HAP-1 (cell line): ENCODE measurements around the gene MIS18A.
A peak's percentile ranks its signal among the peaks of the same experiment; 100 is the strongest.

Source experiments
- DNase-seq, 2 experiments: peaks; one replicate each; pipeline ENCODE4 v3.0.0-alpha.2; 2016 to 2020; ENCODE audit warnings: low spot score in 2 of 2
- H3K27me3 ChIP-seq: fragments of 250-450 bp; sonication (Bioruptor Pico); 2 replicates; pipeline ENCODE4 v1.5.1; 2020; ENCODE audit warnings: low read depth, mild to moderate bottlenecking, moderate library complexity
- H3K36me3 ChIP-seq: fragments of 250-450 bp; sonication (Bioruptor Pico); replicated peaks from 2 replicates; pipeline ENCODE4 v1.5.1; 2020; ENCODE audit warnings: mild to moderate bottlenecking
- H3K4me1 ChIP-seq: fragments of 250-450 bp; sonication (Bioruptor Pico); 2 replicates; pipeline ENCODE4 v1.5.1; 2020; ENCODE audit warnings: mild to moderate bottlenecking
- H3K4me3 ChIP-seq: fragments of 250-450 bp; sonication (Bioruptor Pico); 2 replicates; pipeline ENCODE4 v1.5.1; 2020; ENCODE audit warnings: mild to moderate bottlenecking, moderate library complexity
- H3K9me3 ChIP-seq: fragments of 250-450 bp; sonication (Bioruptor Pico); 2 replicates; pipeline ENCODE4 v1.5.1; 2020; ENCODE audit warnings: mild to moderate bottlenecking, moderate library complexity
- in situ Hi-C: fragments of 300-500 bp; cut with MboI; formaldehyde crosslinking; loops from 3 replicates; pipeline ENCODE4 v1.14.3; 2020; ENCODE audit warnings: low sequenced_read_pairs, inconsistent platforms, mixed read lengths

The MIS18A gene, protein sequence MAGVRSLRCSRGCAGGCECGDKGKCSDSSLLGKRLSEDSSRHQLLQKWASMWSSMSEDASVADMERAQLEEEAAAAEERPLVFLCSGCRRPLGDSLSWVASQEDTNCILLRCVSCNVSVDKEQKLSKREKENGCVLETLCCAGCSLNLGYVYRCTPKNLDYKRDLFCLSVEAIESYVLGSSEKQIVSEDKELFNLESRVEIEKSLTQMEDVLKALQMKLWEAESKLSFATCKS

DNA sequence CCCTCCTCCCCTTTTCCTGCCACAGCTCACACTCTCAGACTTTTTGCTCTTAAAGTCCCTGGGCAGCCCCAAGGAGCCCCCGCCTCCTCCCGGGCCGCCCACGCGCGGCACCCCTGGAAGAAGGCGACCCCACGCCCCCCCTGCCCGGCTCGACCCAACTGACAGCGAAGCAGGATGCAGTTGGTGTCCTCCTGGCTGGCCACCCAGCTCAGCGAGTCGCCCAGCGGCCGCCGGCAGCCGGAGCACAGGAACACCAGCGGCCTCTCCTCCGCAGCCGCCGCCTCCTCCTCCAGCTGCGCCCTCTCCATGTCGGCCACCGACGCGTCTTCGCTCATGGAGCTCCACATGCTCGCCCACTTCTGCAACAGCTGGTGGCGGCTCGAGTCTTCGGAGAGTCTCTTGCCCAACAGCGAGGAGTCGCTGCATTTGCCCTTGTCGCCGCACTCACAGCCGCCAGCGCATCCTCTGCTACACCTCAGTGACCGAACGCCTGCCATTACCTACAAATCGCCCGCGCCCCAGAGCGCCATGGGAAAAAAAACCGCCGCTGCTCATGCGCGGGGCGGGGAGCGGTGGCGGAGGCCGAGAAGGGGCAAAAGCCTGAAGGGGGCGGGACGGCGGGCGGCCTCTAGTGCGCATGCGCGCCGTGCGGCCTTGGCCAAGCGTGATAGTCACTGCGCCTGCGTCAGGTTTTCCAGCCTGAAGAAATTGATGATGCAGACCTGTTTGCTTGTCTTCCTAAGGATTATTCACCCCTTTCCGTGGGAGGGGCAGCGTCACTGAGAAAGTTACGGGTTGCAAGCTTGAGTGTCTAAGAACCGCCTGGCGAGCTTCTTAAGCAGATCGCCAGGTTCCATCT lies at the start of gene MIS18A:
Gene MIS18A, minus strand, starts transcription at position 532 of the 859 bp plus-strand sequence. Its CDS starts 35 bp downstream, at position 497.
- H3K36me3 ChIP-seq, result peaks cover 15% of the 10 kb centered on the region
- no peaks in the 10 kb centered on the region for H3K9me3 ChIP-seq
- in situ Hi-C loops, result no loop called here
- H3K4me3 ChIP-seq, result peak within 1 kb of the TSS; percentile 98
- DNase-seq, result peak; percentile 87 to 97
- H3K4me1 ChIP-seq, result peaks cover 9% of the 10 kb centered on the region; the same call in 1 of the 2 replicates
- no peaks in the 10 kb centered on the region for H3K27me3 ChIP-seq

DNA sequence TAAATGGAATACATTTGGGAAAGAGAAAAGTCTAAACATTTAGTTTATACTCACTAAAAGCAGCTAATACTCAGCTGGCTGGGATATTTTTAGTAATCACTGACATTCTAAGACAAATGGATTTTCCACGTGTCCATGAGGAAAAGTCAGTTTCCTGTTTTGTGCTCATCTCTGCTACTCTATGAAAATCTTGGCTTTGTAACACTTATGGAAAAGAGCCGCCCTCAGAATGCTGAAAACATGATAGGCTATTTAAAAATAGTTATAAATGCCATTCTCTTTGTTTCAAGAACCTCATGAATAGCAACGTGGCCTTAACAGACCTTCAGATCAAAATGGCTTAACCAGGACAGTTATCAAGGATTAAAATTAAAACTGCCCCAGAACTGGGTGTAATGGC lies 49.7 kb upstream of the MIS18A start:
- no peak for DNase-seq
- H3K4me3 ChIP-seq, result no peak overlapping the region
- in situ Hi-C loops, result no loop called here
- no peaks in the 10 kb centered on the region for H3K4me1 ChIP-seq
- no peaks in the 10 kb centered on the region for H3K27me3 ChIP-seq
- no peaks in the 10 kb centered on the region for H3K9me3 ChIP-seq
- peaks cover 85% of the 10 kb centered on the region for H3K36me3 ChIP-seq

DNA sequence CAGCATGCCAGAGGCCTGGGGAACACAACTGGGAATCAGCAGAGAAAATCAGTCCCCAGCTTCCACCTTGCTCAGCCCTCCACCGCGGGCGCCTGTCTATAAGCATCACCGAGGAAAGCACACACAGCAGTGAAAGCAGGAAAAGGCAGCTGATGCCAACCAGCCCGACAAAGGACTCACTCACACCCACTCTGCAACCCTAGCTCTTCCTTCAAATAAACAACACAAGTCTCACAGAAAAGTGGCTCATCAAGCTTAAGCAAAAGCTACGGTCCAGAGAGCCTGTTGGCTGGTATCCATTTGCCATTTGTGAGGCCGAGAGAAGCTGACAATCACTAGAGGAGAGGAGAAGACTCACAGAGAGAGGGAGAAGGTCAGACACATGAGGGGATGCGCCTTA lies 46.9 kb upstream of the MIS18A start:
- Histone ChIP-seq H3K36me3 (peaks cover 88% of the 10 kb centered on the region), H3K27me3 (no peaks in the 10 kb centered on the region), H3K9me3 (no peaks in the 10 kb centered on the region), H3K4me3 (no peak overlapping the region), H3K4me1 (no peaks in the 10 kb centered on the region)
- no peak for DNase-seq
- in situ Hi-C loops, result no loop called here

DNA sequence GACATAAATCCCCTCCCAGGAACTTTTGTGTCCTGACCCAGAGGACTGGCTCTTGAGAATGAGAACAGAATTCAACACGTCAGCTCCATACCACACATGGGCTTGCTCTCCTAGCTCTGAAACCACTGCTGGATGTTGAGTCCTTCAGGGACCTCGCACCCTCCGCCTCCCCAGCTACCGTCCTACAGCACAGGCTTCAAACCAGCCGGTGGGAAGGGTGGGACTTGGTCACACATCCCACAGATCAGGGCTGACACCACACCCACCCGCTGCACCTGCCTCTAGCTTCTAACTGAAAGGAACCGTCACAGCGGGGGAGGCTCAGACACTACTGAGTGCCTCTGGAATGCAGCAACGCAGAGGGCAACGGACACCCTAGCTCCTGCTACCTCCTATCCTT lies 43.8 kb upstream of the MIS18A start:
- Histone ChIP-seq H3K4me3 (no peak overlapping the region), H3K4me1 (no peaks in the 10 kb centered on the region), H3K36me3 (peaks cover 100% of the 10 kb centered on the region), H3K27me3 (no peaks in the 10 kb centered on the region), H3K9me3 (no peaks in the 10 kb centered on the region)
- in situ Hi-C loops, result no loop called here
- no peak for DNase-seq

DNA sequence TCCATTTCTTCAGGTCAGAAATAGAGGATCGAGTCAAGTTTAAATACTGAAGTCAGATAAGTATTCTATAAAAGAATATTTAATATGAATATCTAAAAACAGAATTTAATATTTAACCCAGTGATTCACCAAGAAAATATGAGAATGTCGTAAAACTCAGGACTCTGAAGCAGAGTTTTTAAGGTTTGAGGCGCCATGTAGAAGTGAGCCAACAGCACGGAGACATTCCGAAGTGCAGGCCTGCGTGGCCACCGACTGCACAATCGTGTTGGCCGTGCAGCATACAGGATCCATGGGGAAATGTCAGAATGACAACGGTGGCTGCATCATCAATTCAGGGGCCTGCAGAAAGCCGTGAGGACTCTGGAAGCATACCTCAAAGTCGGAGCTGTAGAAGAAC lies 43.3 kb upstream of the MIS18A start:
- Histone ChIP-seq H3K4me1 (no peaks in the 10 kb centered on the region), H3K27me3 (no peaks in the 10 kb centered on the region), H3K36me3 (peaks cover 100% of the 10 kb centered on the region), H3K9me3 (no peaks in the 10 kb centered on the region), H3K4me3 (no peak overlapping the region)
- DNase-seq, result no peak
- in situ Hi-C loops, result no loop called here

DNA sequence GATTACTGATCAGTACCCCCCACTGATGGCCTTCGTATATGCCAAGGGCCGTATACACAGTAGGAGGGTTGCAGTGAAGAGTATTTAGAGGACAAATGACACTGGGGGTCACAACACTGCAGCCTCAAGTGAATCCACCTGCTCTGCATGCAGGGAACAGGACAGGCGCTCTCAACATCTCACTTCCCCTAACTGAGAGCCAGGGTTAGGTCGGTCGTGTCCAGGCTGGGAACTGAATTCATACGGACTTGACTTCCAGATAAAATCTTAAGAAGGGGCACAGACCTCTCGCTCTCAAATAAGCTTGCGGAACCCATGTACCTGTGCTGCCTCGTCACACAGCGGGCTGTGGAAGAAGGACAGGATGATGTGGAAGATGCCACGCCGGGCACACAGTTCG lies 42.6 kb upstream of the MIS18A start:
- in situ Hi-C loops, result no loop called here

DNA sequence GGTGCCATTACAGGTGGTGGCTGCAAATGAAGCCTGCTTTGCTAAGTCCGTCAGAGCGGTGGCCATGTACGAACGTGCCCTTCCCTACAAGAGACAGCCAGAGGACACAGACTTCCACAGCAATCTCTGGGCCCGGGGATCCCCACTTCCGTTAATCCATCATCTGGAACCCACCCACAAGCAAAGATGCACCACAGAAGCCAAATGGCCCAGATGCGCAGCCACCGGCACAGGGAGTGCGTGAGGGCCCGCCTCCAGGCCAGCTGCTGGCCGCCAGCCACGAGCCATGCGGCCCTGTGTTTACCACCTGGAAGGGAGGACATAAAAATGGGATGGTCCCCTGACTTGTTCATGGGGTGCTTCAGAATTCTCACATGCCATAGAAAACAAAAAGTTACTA lies 41.9 kb upstream of the MIS18A start:
- Histone ChIP-seq H3K4me1 (no peaks in the 10 kb centered on the region), H3K36me3 (peaks cover 100% of the 10 kb centered on the region), H3K27me3 (no peaks in the 10 kb centered on the region), H3K4me3 (no peak overlapping the region), H3K9me3 (no peaks in the 10 kb centered on the region)
- in situ Hi-C loops, result no loop called here
- no peak for DNase-seq

More for the DNA sequence above, 42.6 kb upstream of the MIS18A start:
- Histone ChIP-seq H3K36me3 (peaks cover 100% of the 10 kb centered on the region), H3K27me3 (no peaks in the 10 kb centered on the region), H3K4me3 (no peak overlapping the region), H3K9me3 (no peaks in the 10 kb centered on the region), H3K4me1 (no peaks in the 10 kb centered on the region)
- no peak for DNase-seq

DNA sequence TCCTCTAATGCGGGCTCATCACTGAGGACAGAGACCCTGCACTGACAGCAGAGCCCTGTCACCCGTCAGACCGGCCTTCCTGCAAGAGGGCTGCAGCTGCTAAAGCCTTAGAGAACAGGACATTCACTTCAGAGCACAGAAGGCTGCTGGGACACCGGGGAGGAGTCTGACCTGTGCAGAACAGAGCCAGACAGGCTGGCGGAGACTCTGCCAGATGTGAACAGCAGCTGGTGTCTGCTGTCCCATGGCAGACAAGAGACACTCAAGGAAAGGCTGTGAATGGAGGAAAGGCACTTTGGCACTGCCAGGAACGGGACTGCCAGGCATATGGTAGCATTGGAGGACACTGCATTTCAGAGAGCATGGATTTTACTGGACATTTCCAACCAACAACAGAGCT lies 41.2 kb upstream of the MIS18A start:
- Histone ChIP-seq H3K27me3 (no peaks in the 10 kb centered on the region), H3K36me3 (peaks cover 94% of the 10 kb centered on the region), H3K4me3 (no peak overlapping the region), H3K9me3 (no peaks in the 10 kb centered on the region), H3K4me1 (no peaks in the 10 kb centered on the region)
- in situ Hi-C loops, result no loop called here
- DNase-seq, result no peak

DNA sequence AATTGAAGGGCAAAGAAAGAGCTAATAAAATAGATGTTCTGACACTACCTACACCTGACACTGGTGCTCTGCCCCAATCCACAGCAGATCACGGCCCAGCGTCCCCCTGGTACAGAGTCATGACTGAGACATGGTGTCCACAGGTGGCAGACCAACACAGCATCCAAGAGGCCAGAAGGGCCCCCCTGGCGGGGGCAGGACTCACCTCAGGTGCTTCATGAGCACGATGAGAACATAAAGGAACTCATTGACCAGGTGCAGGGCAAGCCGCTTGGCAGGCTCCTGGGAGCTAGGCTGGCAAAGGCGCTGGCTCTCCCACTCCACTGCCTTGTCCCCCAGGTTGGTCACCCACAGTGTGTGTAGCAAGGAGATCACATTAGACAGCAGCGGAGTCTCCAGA lies 40.2 kb upstream of the MIS18A start:
- Histone ChIP-seq H3K4me1 (no peaks in the 10 kb centered on the region), H3K36me3 (peaks cover 89% of the 10 kb centered on the region), H3K9me3 (no peaks in the 10 kb centered on the region), H3K27me3 (no peaks in the 10 kb centered on the region), H3K4me3 (no peak overlapping the region)
- no peak for DNase-seq
- in situ Hi-C loops, result no loop called here

DNA sequence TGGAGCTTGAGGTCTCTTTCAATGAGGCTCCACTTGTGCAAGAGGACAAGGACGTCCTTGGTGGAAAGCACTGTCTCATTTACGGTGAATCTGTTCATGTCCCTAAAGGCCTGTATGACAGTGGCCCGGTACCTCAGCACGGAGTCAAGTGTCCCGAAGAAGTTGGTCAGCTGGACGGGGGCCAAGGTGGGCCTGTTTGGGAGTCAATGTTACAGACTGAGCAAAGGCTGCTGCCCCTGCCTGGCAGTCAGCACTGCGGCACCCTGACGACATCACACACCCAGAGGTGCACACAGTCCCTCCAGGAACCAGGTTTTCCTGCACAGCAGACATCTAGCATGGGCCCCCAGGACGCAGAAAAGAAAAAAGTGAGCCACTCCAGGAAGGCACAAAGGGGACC lies 38.9 kb upstream of the MIS18A start:
- no peak overlapping the region for H3K4me3 ChIP-seq
- no peak for DNase-seq
- in situ Hi-C loops, result no loop called here
- no peaks in the 10 kb centered on the region for H3K9me3 ChIP-seq
- no peaks in the 10 kb centered on the region for H3K27me3 ChIP-seq
- H3K4me1 ChIP-seq, result no peaks in the 10 kb centered on the region
- H3K36me3 ChIP-seq, result peaks cover 81% of the 10 kb centered on the region

DNA sequence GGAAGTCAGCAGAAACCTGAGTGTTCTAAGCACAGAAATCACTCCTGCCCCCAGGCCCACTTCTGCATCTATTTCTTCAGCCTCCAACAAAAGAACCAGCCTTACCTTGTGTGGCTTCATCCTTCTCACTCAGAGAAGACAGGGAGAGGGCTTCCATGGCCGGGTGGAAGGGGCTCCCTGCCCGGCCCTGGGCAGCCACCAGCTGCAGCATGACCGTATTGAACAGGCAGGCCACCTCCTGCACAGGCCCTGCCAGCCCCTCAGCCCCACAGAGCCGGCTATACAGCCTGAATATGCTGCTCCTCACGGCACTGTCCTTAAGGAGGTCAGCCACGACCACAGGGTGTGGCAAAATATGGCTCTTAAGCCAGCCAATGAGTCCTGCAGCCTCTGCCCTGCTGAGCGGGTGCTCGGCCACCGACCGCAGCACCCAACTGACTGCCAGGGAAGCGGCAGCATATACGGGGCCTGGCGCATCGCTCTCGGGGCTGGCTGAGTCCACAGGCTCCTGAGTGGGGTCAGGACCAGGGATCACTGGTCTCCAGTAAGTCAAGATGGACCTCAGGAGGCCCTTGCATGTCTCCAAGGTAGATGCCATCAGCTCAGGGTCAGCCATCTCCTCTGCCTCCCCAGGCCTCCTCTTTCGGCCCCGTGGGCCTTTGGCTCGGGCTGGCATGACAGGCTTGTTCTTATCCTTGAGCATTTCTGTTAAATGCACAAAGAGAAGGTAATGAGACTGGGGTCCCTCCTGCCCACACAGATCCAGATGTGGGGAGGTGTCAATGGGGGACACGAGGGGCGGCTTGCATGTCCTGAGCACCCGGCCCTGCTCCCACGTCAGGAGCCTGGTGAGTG lies 37.7 kb upstream of the MIS18A start:
- H3K4me3 ChIP-seq, result no peak overlapping the region
- H3K27me3 ChIP-seq, result no peaks in the 10 kb centered on the region
- no peak for DNase-seq
- H3K36me3 ChIP-seq, result peaks cover 79% of the 10 kb centered on the region
- in situ Hi-C loops, result no loop called here
- H3K9me3 ChIP-seq, result no peaks in the 10 kb centered on the region
- H3K4me1 ChIP-seq, result no peaks in the 10 kb centered on the region

DNA sequence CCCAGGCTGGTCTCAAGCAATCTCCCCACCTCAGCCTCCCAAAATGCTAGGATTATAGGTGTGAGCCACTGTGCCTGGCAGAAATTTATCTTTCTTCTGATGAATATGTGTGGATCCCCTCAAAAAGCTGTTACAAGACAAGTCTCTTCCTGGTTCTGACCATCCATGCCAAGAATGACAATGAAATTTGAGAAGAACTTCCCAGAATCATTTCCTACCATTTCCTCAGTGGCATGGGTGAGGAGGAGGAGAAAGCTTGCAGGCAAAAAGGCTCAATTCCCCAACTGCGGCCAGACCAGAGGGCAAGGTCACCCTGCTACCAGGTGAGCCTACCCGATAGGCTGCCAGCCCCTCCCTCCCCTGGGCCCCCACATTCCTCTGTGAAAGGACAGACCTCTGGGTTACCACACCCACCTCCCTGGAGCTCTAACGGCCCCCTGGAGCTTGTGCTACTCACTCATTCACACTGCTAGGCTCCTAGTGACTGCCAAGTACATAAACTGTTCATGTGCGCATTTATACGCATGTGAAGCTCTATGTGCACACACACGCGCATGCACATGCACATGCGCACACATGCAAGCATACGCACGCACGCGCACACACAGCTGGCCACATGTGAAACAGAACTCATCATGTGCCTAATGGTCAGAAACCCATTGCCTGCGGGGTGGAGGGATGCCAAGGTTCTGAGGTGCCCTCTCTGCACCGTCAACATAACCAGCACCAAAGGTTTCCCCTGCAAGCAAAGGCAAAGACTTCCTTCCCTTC lies 36.8 kb upstream of the MIS18A start:
- H3K4me1 ChIP-seq, result no peaks in the 10 kb centered on the region
- peaks cover 74% of the 10 kb centered on the region for H3K36me3 ChIP-seq
- DNase-seq, result no peak
- H3K27me3 ChIP-seq, result no peaks in the 10 kb centered on the region
- no peaks in the 10 kb centered on the region for H3K9me3 ChIP-seq
- no peak overlapping the region for H3K4me3 ChIP-seq
- in situ Hi-C loops, result no loop called here

DNA sequence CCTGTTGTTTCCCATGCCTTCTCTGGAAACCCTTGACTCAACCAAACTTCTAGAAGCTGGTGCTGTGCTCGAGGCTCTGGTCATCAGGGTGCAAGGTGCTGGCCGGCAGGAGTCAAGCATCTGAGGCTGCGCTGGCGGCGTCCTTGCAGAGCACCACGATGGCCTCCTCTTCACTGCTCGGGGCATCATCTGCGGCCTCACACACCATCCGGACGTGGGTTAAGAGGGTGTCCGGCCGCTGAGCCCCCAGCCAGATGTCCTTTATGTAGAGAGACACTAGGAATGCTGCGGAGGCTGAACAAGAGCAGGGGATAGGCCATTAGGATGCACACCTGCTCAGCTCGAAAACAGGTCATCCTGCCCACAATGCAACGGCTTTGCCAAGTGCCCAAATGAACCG lies 36.0 kb upstream of the MIS18A start:
- Histone ChIP-seq H3K4me3 (no peak overlapping the region), H3K4me1 (no peaks in the 10 kb centered on the region), H3K36me3 (peaks cover 65% of the 10 kb centered on the region), H3K27me3 (no peaks in the 10 kb centered on the region), H3K9me3 (no peaks in the 10 kb centered on the region)
- in situ Hi-C loops, result no loop called here
- no peak for DNase-seq
